ACC112 (cell line): Measurements from ENCODE around the gene ALOX5.

ENCODE experiments used
- H2AFZ ChIP-seq: fragments of 200-600 bp; sonication (generic); one replicate; pipeline ENCODE4 v1.6.0; 2017; ENCODE audit warnings: antibody characterized with exemption, low read length; ENCODE audit not compliant: unreplicated experiment
- H3K27ac ChIP-seq: fragments of 200-600 bp; sonication (generic); 2 replicates; pipeline ENCODE4 v1.5.1; 2014; ENCODE audit warnings: low read depth, mild to moderate bottlenecking, antibody characterized with exemption, low read length, moderate library complexity
- H3K27me3 ChIP-seq: fragments of 200-600 bp; sonication (generic); 2 replicates; pipeline ENCODE4 v1.6.1; 2014; ENCODE audit warnings: mild to moderate bottlenecking, antibody characterized with exemption, low read length, moderate library complexity, mixed read lengths; ENCODE audit not compliant: insufficient read depth
- H3K36me3 ChIP-seq: fragments of 200-600 bp; sonication (generic); 2 replicates; pipeline ENCODE4 v1.6.1; 2016; ENCODE audit warnings: mild to moderate bottlenecking, antibody characterized with exemption, low read length, moderate library complexity, mixed read lengths; ENCODE audit not compliant: insufficient read depth
- H3K4me1 ChIP-seq: fragments of 200-600 bp; sonication (generic); one replicate; pipeline ENCODE4 v1.6.1; 2016; ENCODE audit warnings: low read length, mixed read lengths; ENCODE audit not compliant: insufficient read depth, unreplicated experiment, control insufficient read depth
- H3K4me3 ChIP-seq: fragments of 200-600 bp; sonication (generic); 2 replicates; pipeline ENCODE4 v1.5.1; 2014; ENCODE audit warnings: mild to moderate bottlenecking, low read depth, low read length
- H3K79me2 ChIP-seq: fragments of 200-600 bp; sonication (generic); one replicate; pipeline ENCODE4 v1.6.0; 2016; ENCODE audit warnings: low read length; ENCODE audit not compliant: control insufficient read depth, unreplicated experiment, insufficient read depth

ALOX5 gene

DNA sequence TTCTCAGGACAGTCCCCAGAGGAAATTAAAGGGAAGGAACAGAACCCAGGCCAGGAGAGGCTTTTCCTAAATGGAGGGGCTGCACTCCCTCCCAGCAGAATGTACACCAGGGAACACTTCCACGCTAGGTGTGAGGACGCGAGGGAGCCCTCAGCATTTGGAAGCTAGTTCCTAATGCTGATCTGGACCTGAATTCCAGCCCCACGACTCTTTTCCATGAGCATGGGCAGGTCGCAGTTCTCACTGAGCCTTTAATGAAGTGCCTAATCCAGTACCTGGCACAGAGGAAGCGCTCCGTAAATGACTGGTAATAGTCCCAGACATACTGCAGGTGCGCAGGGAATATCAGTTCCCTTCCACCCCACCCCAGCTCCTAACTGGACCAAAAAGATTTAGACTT is 1.1 kb downstream of the ALOX5 start:
- Histone ChIP-seq H3K4me3 (no peak overlapping the region), H3K27me3 (peaks cover 81% of the 10 kb centered on the region), H2AFZ (no peak overlapping the region), H3K4me1 (no peaks in the 10 kb centered on the region), H3K36me3 (no peaks in the 10 kb centered on the region), H3K27ac (no peak overlapping the region), H3K79me2 (no peaks in the 10 kb centered on the region)

DNA sequence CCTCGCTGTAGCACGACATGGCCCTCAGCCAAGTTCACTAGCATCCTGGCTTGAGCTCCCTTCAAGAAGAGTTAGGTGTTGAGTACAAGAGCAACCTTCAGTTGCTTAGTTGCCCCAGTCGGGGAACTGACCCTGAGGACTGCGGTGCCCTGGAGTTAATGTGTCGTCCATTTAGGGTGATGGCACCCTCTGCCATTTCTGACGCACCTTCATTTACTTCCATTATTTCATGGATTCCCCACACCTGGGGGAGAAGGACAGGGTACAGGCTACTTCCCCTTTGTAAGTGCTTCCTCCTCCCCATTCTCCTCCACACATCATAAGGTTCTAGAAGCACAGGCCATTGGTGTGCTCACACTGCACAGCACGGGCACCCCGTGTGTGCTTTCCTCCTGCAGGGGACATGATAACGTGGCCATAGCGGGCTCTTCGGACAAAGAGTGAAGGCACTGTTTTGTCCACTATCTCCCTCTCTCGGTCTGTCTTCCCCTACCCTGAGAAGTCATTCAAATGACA is 1.8 kb downstream of the ALOX5 start:
- no peak overlapping the region for H3K4me3 ChIP-seq
- peaks cover 74% of the 10 kb centered on the region for H3K27me3 ChIP-seq
- no peak overlapping the region for H2AFZ ChIP-seq
- no peaks in the 10 kb centered on the region for H3K79me2 ChIP-seq
- H3K36me3 ChIP-seq: no peaks in the 10 kb centered on the region
- no peak overlapping the region for H3K27ac ChIP-seq
- H3K4me1 ChIP-seq: no peaks in the 10 kb centered on the region

DNA sequence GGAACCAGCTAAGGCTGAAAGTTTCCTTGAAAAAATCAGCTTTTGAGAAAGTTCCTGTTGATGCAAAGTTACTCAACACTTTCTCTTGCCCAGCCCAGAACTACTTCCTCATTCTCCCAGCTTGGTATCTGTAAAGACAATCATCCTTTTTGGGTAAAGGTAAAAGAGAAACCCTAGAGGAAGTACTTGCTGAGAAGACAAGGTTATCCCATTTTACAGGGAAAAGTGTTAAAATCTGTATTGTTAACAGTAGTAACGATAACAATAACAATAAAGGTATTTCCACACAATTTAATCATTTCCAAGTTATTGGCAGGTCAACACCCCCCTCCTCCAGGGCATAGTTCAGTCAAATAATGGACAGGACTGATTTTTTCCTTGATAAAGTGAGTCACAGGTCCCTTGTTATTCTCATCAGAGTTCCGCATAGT is 2.4 kb downstream of the ALOX5 start:
- Histone ChIP-seq H3K79me2 (no peaks in the 10 kb centered on the region), H3K4me1 (no peaks in the 10 kb centered on the region), H3K27me3 (peaks cover 70% of the 10 kb centered on the region), H3K27ac (no peak overlapping the region), H2AFZ (no peak overlapping the region), H3K36me3 (no peaks in the 10 kb centered on the region), H3K4me3 (no peak overlapping the region)

DNA sequence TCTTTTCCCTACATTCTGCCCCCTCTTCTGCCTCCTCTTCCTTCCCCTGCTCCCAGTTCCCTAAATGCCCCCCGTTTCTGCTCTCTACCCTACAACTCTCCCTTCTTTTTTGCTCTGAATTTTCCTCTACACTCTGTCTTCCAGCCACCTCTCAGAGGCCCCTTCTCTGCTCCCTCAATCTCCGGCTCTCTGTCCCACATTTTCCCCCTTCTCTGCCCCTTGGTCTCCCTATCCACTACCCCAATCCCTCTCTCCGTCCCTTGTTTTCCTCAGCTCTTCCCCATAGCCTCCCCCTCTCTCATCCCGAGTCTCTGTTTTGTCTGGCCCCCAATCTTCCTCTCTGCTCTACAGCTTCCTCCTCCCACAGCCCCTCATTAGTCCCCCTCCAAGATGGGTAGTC is 3.3 kb downstream of the ALOX5 start:
- Histone ChIP-seq H3K27me3 (peaks cover 69% of the 10 kb centered on the region), H3K4me3 (no peak overlapping the region), H3K36me3 (no peaks in the 10 kb centered on the region), H2AFZ (no peak overlapping the region), H3K4me1 (no peaks in the 10 kb centered on the region), H3K79me2 (no peaks in the 10 kb centered on the region), H3K27ac (no peak overlapping the region)

DNA sequence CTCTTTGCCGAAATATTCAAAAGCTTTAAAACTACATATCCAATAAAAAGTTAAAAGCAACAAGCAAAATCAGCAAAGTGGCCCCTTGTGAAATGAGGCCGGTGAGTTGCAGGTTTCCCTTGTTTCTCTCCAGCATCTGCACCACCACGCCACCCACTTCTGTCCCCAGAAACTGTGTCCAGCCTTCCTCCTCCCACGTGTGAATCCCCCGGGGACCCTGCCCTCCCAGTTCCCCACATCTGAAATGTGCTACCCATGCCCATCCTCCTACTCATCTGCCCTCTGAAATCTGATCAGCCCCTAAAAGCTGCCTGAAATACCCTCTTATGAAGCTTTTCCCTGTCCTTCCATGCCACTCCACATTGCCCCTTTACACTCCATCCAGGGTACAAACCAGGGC is 3.8 kb downstream of the ALOX5 start:
- H2AFZ ChIP-seq: no peak overlapping the region
- H3K4me1 ChIP-seq: no peaks in the 10 kb centered on the region
- no peaks in the 10 kb centered on the region for H3K36me3 ChIP-seq
- H3K4me3 ChIP-seq: no peak overlapping the region
- no peak overlapping the region for H3K27ac ChIP-seq
- H3K79me2 ChIP-seq: no peaks in the 10 kb centered on the region
- H3K27me3 ChIP-seq: peaks cover 64% of the 10 kb centered on the region

DNA sequence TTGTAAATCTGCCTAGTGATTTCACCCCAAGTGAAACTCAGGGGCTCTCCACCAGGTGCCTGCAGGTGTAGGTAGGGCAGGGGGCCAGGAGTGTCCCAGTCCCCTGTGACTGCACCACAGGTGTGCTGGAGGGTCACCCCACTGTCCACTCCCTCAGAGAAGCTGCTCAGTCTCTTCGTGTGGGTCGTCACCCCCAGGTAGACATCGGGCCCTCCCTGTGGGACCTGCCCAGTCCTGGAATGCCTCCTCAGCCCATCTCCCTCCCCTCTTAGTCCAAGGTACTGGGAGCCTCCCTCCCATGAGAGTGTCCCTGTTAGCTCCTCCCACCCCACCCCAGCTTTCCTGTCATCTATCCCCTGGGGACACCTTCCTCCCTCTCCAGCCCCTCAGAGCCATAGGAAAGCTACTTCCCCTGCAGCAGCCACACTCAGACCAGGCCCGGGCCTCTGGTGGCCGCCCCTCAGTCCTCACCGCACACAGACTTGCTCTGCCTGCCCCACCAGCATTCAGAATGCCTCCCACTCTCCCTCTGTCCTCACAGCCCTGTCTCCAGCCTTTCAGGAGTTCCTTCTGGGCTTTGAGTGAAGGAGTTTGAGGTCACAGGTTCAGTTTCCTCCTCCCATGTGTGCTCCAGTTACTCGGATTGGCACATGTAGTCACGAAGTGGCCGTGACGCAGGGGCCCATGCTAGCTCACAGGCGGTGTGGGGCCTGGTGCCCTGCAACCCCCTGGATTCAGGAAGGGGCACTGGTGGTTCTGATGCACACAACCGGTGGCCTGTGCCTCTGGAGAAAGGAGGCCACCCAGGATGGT is 5.1 kb downstream of the ALOX5 start:
- no peak overlapping the region for H2AFZ ChIP-seq
- no peak overlapping the region for H3K27ac ChIP-seq
- peaks cover 61% of the 10 kb centered on the region for H3K27me3 ChIP-seq
- H3K79me2 ChIP-seq: no peaks in the 10 kb centered on the region
- no peaks in the 10 kb centered on the region for H3K4me1 ChIP-seq
- no peaks in the 10 kb centered on the region for H3K36me3 ChIP-seq
- no peak overlapping the region for H3K4me3 ChIP-seq

DNA sequence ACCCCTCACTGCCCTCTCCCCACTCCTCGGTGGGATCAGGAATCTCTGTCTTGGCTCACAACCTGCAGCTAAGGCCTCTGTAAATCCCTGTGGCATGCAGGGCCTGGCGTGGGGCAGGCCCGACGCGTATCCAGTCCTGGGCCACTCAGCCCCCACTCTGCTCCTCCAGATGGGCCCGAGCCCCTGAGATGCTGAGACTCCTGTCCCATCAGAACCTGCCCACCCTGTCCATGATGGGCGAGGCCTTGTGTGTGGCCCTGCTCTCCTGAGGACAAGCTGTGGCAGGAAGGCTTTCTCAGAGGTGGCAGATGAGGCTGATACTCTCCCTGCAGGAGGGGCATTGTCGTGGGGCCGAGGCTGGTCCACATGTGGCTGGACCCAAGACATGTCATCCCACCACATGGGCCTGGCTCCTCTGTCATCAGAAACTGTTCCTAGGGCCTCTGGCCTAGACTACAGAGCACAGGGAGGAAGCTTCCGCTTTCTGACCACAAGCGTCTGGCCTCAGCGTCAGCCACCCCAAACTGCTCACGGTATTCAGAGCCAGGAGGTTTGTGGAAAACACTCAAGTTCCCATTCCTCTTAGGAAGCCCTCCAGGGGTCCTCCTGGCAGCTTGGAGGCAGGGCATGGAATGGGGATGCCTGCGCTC is 6.0 kb downstream of the ALOX5 start:
- no peaks in the 10 kb centered on the region for H3K4me1 ChIP-seq
- no peak overlapping the region for H3K4me3 ChIP-seq
- H2AFZ ChIP-seq: no peak overlapping the region
- H3K36me3 ChIP-seq: no peaks in the 10 kb centered on the region
- peaks cover 59% of the 10 kb centered on the region for H3K27me3 ChIP-seq
- H3K79me2 ChIP-seq: no peaks in the 10 kb centered on the region
- no peak overlapping the region for H3K27ac ChIP-seq

DNA sequence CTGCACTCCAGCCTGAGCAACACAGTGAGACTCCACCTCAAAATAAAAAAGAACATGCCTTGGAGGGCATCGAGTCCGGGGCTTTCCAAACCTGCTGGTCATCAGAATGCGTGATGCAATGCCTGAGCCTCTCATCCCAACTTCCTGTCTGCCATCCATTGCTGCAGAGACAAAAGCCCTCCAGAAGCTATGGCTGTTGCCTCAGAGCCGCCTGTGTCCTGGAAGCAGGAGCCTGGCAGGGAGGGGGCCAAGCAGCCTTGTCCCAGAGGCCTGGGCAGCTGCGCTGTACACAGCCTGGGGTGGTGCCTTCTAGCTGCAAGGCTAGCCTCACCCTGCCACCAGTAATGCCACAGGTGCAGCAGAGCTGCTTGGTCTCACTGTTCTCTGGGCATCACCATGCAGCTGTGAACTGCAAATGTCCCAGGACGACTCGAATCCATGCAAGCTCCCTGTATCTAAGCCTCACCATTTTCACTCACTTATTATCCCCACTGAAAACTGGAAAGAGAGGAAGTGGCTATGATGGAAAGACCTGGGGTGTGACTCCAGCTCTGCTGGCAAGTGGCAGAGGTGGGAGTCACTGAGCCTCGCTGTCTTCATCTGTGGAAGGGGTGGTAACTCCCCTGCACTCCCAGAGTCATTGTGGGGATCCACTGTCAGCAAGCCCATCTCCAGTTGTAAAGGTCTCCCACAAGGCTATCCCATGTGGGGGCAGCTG is 7.0 kb downstream of the ALOX5 start:
- H3K4me1 ChIP-seq: no peaks in the 10 kb centered on the region
- no peaks in the 10 kb centered on the region for H3K36me3 ChIP-seq
- H3K27ac ChIP-seq: no peak overlapping the region
- no peaks in the 10 kb centered on the region for H3K79me2 ChIP-seq
- H3K4me3 ChIP-seq: no peak overlapping the region
- H3K27me3 ChIP-seq: peaks cover 57% of the 10 kb centered on the region
- no peak overlapping the region for H2AFZ ChIP-seq

DNA sequence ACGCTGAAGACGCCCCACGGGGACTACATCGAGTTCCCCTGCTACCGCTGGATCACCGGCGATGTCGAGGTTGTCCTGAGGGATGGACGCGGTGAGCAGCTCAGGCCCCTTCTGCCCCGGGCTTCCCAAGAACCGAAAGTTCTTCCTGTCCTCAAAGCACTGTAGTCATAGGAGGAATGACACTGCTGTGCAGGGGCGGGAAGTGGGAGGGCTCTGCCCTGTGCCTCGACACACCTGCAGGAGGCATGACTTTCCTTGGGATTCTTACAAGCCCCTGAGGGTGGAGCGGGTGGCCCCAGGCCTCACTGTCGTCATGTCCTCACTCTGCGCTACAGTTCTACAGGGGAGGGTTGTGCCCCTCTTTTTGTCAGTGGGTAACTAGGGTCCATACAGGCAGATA is 8.6 kb downstream of the ALOX5 start:
- Histone ChIP-seq H3K27me3 (peaks cover 53% of the 10 kb centered on the region), H3K36me3 (no peaks in the 10 kb centered on the region), H3K79me2 (no peaks in the 10 kb centered on the region), H3K4me1 (no peaks in the 10 kb centered on the region), H3K27ac (no peak overlapping the region), H2AFZ (no peak overlapping the region), H3K4me3 (no peak overlapping the region)

DNA sequence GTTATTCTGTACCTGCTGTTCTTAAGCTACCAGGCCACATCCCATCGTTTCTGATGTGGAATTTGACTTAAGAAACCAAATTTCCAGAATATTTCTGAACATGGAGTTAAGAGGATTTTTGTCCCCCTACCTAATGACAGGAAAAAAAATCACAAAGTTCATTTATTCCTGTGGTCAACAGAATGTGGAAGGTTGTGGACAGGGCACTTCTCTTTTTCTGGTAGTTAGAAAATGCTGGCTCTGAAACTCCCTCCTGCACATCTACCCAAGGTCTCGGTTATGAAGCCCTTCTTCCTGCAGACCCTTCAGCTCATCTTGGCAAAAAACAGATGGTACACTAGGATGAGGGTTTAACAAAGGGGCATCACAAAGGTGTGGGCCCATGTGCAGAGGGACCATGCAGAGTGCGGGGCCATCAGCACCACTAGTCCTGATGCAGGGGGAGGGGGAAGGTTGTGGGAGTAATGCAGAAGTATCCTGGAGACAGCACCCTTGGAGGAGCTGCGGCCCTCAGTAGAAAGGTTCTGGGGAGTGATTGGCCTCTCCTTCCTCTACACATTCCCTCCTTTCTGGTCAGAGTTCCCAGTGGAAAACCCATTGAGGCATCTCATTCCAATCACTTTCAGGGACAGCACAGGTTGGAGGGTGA is 9.8 kb downstream of the ALOX5 start:
- H2AFZ ChIP-seq: no peak overlapping the region
- H3K36me3 ChIP-seq: no peaks in the 10 kb centered on the region
- H3K27ac ChIP-seq: no peak overlapping the region
- no peaks in the 10 kb centered on the region for H3K4me1 ChIP-seq
- H3K79me2 ChIP-seq: no peaks in the 10 kb centered on the region
- no peak overlapping the region for H3K4me3 ChIP-seq
- peaks cover 46% of the 10 kb centered on the region for H3K27me3 ChIP-seq
